ENCODE measurements around the gene S100Z. TPM values are rescaled to one million over a fixed set of nuclear protein-coding genes. Genes with fewer than 3 reads are reported as not detected.

Gene S100Z
- total RNA-seq, 2 donors from 2014 or later = 0.31 TPM; not detected in 1

Other genes starting within 250 kb of the S100Z start
- under 1 TPM; 0.31 to 0.84 TPM for gene F2RL2, start 226.6 kb upstream of the S100Z start, total RNA-seq
- gene F2R, start 133.9 kb upstream of the S100Z start, total RNA-seq = 1 to 10 TPM; 5.3 to 5.5 TPM
- 100 to 1,000 TPM; 174 to 180 TPM for gene F2RL1, start 31.0 kb upstream of the S100Z start, total RNA-seq
- under 1 TPM in 1 of 2 donors, not detected in 1; 0.87 TPM for gene CRHBP, start 103.0 kb downstream of the S100Z start, total RNA-seq
- gene AGGF1, start 180.4 kb downstream of the S100Z start, total RNA-seq = 10 to 100 TPM; 18.3 to 20.1 TPM
- gene ZBED3, start 237.3 kb downstream of the S100Z start, total RNA-seq = 1 to 10 TPM; 8.1 to 9.5 TPM